PFSK-1 (cell line): ENCODE results near the gene PROX1.

ENCODE experiments used
- FOXP2 ChIP-seq: optimal IDR thresholded peaks from 2 replicates; pipeline ENCODE3; 2011; ENCODE audit warnings: borderline replicate concordance, control low read depth, inconsistent platforms; ENCODE audit not compliant: insufficient read depth; ENCODE audit errors: extremely low read length, extremely low read depth
- POLR2AphosphoS5 ChIP-seq: IDR thresholded peaks from 2 replicates; pipeline ENCODE4 v1.6.1; 2012; ENCODE audit warnings: low read depth, mild to moderate bottlenecking, control low read depth, low read length, moderate library complexity
- REST ChIP-seq, 2 experiments: IDR thresholded peaks; 2 replicates each; pipeline versions ENCODE4 v1.6.1 to v1.8.0; 2011 to 2012; ENCODE audit warnings: low read depth in 2 of 2, low read length in 2 of 2, control low read depth in 1 of 2, inconsistent platforms in 1 of 2, mild to moderate bottlenecking in 1 of 2, moderate library complexity in 1 of 2; ENCODE audit not compliant: insufficient read depth in 1 of 2
- SIN3A ChIP-seq: IDR thresholded peaks from 2 replicates; pipeline ENCODE4 v1.6.1; 2012; ENCODE audit warnings: mild to moderate bottlenecking, low read length, moderate library complexity, borderline replicate concordance; ENCODE audit not compliant: insufficient read depth
- TAF1 ChIP-seq: IDR thresholded peaks from 2 replicates; pipeline ENCODE4 v1.6.1; 2012; ENCODE audit warnings: low read length, control low read depth, borderline replicate concordance; ENCODE audit not compliant: insufficient read depth

Gene PROX1

GRCh38 chr1:214021321-214021720, 33.5 kb downstream of the PROX1 start:
- TF ChIP-seq SIN3A (no peak), TAF1 (no peak), POLR2AphosphoS5 (no peak), REST (IDR thresholded peaks at IDR 0.05; ENCODE audit: insufficient read depth in 1 of 2, low read depth in 2 of 2, low read length in 2 of 2) (no peak), FOXP2 (no peak)

GRCh38 chr1:214022229-214022791, 34.5 kb downstream of the PROX1 start:
- TF ChIP-seq SIN3A (no peak), TAF1 (no peak), REST (IDR thresholded peaks at IDR 0.05; ENCODE audit: insufficient read depth in 1 of 2, low read depth in 2 of 2, low read length in 2 of 2) (no peak), FOXP2 (no peak), POLR2AphosphoS5 (no peak)

GRCh38 chr1:214022810-214023425, 35.1 kb downstream of the PROX1 start:
- TF ChIP-seq FOXP2 (no peak), TAF1 (no peak), SIN3A (no peak), REST (IDR thresholded peaks at IDR 0.05; ENCODE audit: insufficient read depth in 1 of 2, low read depth in 2 of 2, low read length in 2 of 2) (no peak), POLR2AphosphoS5 (no peak)

- no peak for TF ChIP-seq FOXP2
- no peak for TF ChIP-seq POLR2AphosphoS5
- TF ChIP-seq TAF1: no peak
- no peak for TF ChIP-seq REST (IDR thresholded peaks at IDR 0.05; ENCODE audit: insufficient read depth in 1 of 2, low read depth in 2 of 2, low read length in 2 of 2)
- no peak for TF ChIP-seq SIN3A
Observed at GRCh38 chr1:214026985-214027384, 39.2 kb downstream of the PROX1 start.
